ENCODE measurements around the gene GNAO1.

Gene GNAO1

GRCh38 chr16:56191156-56191815 is at the start of gene GNAO1:
TSS of gene GNAO1 (plus strand) at chr16:56191489. CDS start at chr16:56192236, 747 bp downstream.
- DNase-seq = peak; percentile 36

GRCh38 chr16:56143666-56144065 is 47.6 kb upstream of the GNAO1 start:
- no peak for DNase-seq

GRCh38 chr16:56145369-56145768 is 45.9 kb upstream of the GNAO1 start:
- no peak for DNase-seq

- no peak for DNase-seq
These were observed 39.7 kb upstream of the GNAO1 start for GRCh38 chr16:56151621-56152020.

- no peak for DNase-seq
These were observed 29.6 kb upstream of the GNAO1 start for GRCh38 chr16:56161658-56162057.

GRCh38 chr16:56163089-56163488 is 28.2 kb upstream of the GNAO1 start:
- no peak for DNase-seq

- peak; percentile 41 for DNase-seq
These were observed 27.4 kb upstream of the GNAO1 start for GRCh38 chr16:56163938-56164337.

GRCh38 chr16:56164636-56165035 is 26.7 kb upstream of the GNAO1 start:
- no peak for DNase-seq

GRCh38 chr16:56174411-56174810 is 16.9 kb upstream of the GNAO1 start:
- no peak for DNase-seq

- no peak for DNase-seq
These were observed 9.9 kb upstream of the GNAO1 start for GRCh38 chr16:56181401-56181800.

GRCh38 chr16:56183266-56183665 is 8.0 kb upstream of the GNAO1 start:
- DNase-seq = no peak

- DNase-seq = no peak
These were observed 1.1 kb upstream of the GNAO1 start for GRCh38 chr16:56190048-56190676.

GRCh38 chr16:56190677-56191155 is 573 bp upstream of the GNAO1 start:
- DNase-seq = no peak

GRCh38 chr16:56191835-56192634 is 746 bp downstream of the GNAO1 start:
- no peak for DNase-seq

GRCh38 chr16:56192635-56192945 is 1.3 kb downstream of the GNAO1 start:
- DNase-seq = no peak

GRCh38 chr16:56192986-56193945 is 2.0 kb downstream of the GNAO1 start:
- DNase-seq = no peak

- peak; percentile 60 for DNase-seq
These were observed 2.9 kb downstream of the GNAO1 start for GRCh38 chr16:56193951-56194726.

GRCh38 chr16:56195151-56195550 is 3.9 kb downstream of the GNAO1 start:
- DNase-seq = no peak

- no peak for DNase-seq
These were observed 5.1 kb downstream of the GNAO1 start for GRCh38 chr16:56196381-56196780.

- no peak for DNase-seq
These were observed 6.1 kb downstream of the GNAO1 start for GRCh38 chr16:56197192-56197992.
